ENCODE data around the gene BMP5. TPM values are rescaled to one million over a fixed set of nuclear protein-coding genes. Genes with fewer than 3 reads are reported as not detected.

BMP5 gene
- under 1 TPM in 1 of 4 donors, not detected in 3; 0.10 TPM for total RNA-seq

DNA sequence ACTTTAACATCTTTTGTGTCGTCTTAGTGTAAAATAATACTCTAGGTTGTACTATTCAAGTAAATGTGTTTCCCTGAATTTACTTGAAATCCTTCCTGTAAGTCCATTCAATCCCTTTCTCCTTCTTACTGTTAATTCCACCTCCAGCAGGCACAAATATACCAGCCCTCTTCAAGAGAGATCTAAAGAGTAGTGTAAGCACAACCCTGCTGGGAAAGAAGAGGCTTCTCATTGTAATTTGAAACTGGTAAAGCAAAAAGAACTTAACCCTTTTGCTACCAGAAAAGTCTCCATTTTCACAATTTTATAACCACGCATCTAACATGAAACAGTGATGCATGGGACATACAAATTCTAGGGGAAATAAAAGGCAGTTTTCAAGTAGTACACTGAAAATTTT lies at the start of gene BMP5:
Gene BMP5 (minus strand): TSS at position 191 of the 400 bp plus-strand sequence. CDS start 725 bp downstream, outside the sequence.
- 74 to 81% methylated on average over 2 of the region's 2 CpGs for WGBS, 2 donors
- no peak for TF ChIP-seq POLR2A (IDR thresholded peaks at IDR 0.05)
- no peak within 1 kb of the TSS for H3K4me3 ChIP-seq (ENCODE audit: low read depth, poor library complexity, severe bottlenecking)
- no peak for DNase-seq (ENCODE audit: low spot score in 2 of 2)
- intact Hi-C loops (cut with DNase I; ENCODE audit: low total_unique reads) = no loop called here

DNA sequence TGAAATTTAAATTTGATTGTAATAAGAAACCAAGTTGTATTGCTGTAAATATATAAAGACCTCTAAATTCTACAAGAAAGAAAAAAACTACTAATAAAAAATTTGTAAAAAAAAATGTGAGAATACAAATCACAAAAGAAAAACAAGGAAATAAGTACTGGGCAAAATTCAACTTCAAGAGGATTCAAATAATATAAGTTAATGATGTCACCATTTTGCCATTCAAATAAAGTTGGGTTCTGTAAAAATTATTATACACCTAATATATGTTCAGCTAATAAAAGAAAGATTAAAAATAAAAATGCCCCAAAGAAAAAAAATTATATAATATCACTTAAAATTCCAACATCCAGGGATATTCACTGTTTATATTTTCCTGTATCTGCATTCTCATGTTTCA lies 47.0 kb upstream of the BMP5 start:
- intact Hi-C loops (cut with DNase I; ENCODE audit: low total_unique reads) = no loop called here
- TF ChIP-seq, protein P1, sequence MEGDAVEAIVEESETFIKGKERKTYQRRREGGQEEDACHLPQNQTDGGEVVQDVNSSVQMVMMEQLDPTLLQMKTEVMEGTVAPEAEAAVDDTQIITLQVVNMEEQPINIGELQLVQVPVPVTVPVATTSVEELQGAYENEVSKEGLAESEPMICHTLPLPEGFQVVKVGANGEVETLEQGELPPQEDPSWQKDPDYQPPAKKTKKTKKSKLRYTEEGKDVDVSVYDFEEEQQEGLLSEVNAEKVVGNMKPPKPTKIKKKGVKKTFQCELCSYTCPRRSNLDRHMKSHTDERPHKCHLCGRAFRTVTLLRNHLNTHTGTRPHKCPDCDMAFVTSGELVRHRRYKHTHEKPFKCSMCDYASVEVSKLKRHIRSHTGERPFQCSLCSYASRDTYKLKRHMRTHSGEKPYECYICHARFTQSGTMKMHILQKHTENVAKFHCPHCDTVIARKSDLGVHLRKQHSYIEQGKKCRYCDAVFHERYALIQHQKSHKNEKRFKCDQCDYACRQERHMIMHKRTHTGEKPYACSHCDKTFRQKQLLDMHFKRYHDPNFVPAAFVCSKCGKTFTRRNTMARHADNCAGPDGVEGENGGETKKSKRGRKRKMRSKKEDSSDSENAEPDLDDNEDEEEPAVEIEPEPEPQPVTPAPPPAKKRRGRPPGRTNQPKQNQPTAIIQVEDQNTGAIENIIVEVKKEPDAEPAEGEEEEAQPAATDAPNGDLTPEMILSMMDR (IDR thresholded peaks at IDR 0.05) = no peak
- no peak for TF ChIP-seq POLR2A (IDR thresholded peaks at IDR 0.05)
- no peak overlapping the region for H3K4me3 ChIP-seq (ENCODE audit: low read depth, poor library complexity, severe bottlenecking)
- DNase-seq (ENCODE audit: low spot score in 2 of 2) = no peak

DNA sequence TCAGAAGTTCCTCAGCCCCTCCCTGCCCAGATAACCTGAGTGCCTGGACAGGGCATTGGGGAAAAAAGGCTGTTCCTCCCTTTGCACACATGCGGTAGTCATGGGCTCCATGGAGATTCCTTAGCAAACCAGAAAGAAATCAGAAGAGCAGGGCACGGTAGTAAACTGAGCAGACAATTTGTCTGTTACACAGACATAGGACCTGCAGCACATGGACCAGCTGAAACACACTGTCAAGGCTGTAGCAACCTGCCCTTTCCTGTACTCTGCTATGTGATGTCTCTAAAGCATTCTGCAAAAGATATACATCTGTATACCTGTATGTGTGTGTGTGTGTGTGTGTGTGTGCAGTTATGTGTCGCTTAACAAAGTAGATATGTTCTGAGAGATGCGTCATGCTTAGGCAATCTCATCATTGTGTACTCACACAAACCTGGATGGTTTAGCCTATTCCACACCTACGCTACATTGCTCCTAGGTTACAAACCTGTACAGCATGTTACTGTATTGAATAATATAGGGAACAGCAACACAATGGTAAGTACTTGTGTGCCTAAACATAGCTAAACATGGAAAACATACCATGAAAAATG lies 44.4 kb upstream of the BMP5 start:
- TF ChIP-seq POLR2A (IDR thresholded peaks at IDR 0.05) = no peak
- TF ChIP-seq, protein P1 (IDR thresholded peaks at IDR 0.05) = no peak
- no peak for DNase-seq (ENCODE audit: low spot score in 2 of 2)
- 64 to 86% methylated on average over 5 of the region's 5 CpGs for WGBS, 2 donors
- H3K4me3 ChIP-seq (ENCODE audit: low read depth, poor library complexity, severe bottlenecking) = no peak overlapping the region
- intact Hi-C loops (cut with DNase I; ENCODE audit: low total_unique reads) = no loop called here

DNA sequence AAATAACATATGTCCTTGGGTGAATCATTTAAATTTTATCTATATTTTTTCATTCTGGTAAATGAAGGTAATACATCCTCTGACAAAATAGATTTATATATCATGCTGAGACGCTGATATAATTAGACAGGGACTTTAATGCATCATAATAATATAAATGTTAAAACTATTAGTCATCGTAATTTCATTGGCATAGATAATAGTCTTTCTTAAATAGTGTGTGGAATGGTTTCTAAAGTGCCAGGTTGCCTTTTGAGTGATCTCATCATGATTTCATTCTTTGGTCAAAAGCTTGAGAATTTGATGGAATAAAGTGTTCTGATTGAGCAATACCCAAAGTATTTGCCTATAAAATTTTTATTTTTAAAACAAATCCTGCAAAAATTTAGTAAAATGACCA lies 43.2 kb upstream of the BMP5 start:
- 21 to 32% methylated on average over 2 of the region's 2 CpGs for WGBS, 2 donors
- DNase-seq (ENCODE audit: low spot score in 2 of 2) = no peak
- no peak overlapping the region for H3K4me3 ChIP-seq (ENCODE audit: low read depth, poor library complexity, severe bottlenecking)
- TF ChIP-seq, protein P1 (IDR thresholded peaks at IDR 0.05) = no peak
- TF ChIP-seq POLR2A (IDR thresholded peaks at IDR 0.05) = no peak
- intact Hi-C loops (cut with DNase I; ENCODE audit: low total_unique reads) = no loop called here

DNA sequence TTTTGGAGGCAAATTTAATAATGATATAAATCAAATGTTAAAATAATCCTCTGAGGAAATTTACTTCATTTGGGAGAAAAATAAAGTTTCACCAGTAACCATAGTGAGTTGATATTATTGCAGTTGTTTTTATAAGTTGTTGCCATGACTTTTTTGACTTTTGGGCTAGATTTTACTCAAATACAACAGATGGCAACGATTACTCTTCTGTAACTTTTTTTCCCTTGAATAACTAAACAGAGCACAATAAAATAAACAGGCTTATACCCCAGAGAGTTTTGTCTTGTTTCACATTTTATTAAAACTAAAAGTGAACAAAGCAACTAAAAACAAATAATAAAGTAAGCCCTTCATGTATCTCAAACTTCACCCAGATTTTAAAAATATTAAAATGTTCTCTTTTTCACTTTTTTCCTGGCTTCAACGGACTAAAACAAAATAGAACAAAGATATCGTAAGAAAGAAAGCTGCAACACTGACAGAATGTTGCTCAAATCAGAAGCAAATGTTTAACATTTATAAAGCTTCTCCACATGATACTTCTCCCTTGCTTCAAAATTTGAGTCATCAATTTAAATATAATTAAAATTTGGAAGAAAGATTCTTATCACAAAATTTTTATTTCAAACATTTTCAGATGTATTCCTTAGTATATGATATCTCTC lies 42.5 kb upstream of the BMP5 start:
- TF ChIP-seq POLR2A (IDR thresholded peaks at IDR 0.05) = no peak
- TF ChIP-seq, protein P1 (IDR thresholded peaks at IDR 0.05) = no peak
- WGBS, 2 donors = 51% methylated on average over 3 of the region's 3 CpGs
- no peak for DNase-seq (ENCODE audit: low spot score in 2 of 2)
- no peak overlapping the region for H3K4me3 ChIP-seq (ENCODE audit: low read depth, poor library complexity, severe bottlenecking)
- intact Hi-C loops (cut with DNase I; ENCODE audit: low total_unique reads) = no loop called here

DNA sequence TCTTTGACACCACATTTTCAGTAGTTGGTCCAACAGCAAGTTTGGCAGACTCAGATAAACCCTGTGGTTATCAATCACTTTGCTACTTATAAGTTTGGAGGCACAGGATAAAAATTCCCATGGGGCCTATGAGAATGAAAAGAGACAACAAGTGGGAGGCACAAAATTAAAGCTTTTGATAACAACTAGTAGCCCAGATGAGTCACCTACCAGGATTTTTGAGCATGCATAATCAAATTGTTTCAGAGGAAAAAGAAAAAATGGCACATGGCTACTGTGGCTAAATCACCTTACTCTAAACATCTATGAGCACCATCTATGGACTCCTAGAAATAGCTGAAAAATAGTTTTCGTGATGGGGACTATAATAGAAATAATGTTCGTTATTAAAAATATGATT lies 40.8 kb upstream of the BMP5 start:
- TF ChIP-seq, protein P1 (IDR thresholded peaks at IDR 0.05) = no peak
- TF ChIP-seq POLR2A (IDR thresholded peaks at IDR 0.05) = no peak
- H3K4me3 ChIP-seq (ENCODE audit: low read depth, poor library complexity, severe bottlenecking) = no peak overlapping the region
- 94 to 95% methylated on average over 2 of the region's 2 CpGs for WGBS, 2 donors
- DNase-seq (ENCODE audit: low spot score in 2 of 2) = no peak
- intact Hi-C loops (cut with DNase I; ENCODE audit: low total_unique reads) = no loop called here
